ENCODE measurements around the gene KCNQ5. TPM values are rescaled to one million over a fixed set of nuclear protein-coding genes. Genes with fewer than 3 reads are reported as not detected.
"Not testable (repeated sequence)": the region's sequence is repeated elsewhere in the genome, so short reads cannot be mapped to it uniquely, and the experiment has no call there.

The KCNQ5 gene
- total RNA-seq, 1 experiment from 2014 or later: 17.8 TPM

DNA sequence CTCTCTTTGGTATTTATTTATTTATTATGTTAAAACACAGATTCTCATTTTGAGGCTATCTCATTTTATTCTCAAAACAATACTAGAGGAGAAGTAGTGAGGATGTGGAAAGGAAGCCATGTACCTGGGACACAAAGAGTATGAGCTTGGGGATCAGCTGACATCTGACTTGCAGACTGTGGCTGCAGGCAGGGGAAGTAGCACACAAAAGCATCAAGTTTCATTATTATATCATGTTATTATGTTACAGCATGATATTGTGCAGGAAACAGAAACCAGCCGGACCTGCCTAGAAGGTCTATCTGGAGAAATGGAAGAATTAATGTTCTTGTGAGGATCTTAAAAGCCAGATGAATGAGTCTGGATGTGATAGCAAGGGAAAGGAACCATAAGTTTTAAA lies 355.2 kb downstream of the KCNQ5 start:
- Histone ChIP-seq H3K9me3 (ENCODE audit: low read depth, low read length, poor library complexity, severe bottlenecking) (no peaks in the 10 kb centered on the region), H3K4me1 (ENCODE audit: insufficient read depth, low read length, poor library complexity, severe bottlenecking) (peaks cover 15% of the 10 kb centered on the region), H3K27me3 (replicated peaks; ENCODE audit: insufficient read depth, low read depth, low read length, poor library complexity) (no peaks in the 10 kb centered on the region), H3K36me3 (ENCODE audit: insufficient read depth, low read length, poor library complexity, severe bottlenecking) (no peaks in the 10 kb centered on the region), H3K27ac (ENCODE audit: low read depth, low read length, poor library complexity, severe bottlenecking) (no peak overlapping the region), H3K4me3 (ENCODE audit: low read depth, low read length, poor library complexity, severe bottlenecking) (no peak overlapping the region)
- CTCF ChIA-PET: no interaction called here
- TF ChIP-seq, protein P1, sequence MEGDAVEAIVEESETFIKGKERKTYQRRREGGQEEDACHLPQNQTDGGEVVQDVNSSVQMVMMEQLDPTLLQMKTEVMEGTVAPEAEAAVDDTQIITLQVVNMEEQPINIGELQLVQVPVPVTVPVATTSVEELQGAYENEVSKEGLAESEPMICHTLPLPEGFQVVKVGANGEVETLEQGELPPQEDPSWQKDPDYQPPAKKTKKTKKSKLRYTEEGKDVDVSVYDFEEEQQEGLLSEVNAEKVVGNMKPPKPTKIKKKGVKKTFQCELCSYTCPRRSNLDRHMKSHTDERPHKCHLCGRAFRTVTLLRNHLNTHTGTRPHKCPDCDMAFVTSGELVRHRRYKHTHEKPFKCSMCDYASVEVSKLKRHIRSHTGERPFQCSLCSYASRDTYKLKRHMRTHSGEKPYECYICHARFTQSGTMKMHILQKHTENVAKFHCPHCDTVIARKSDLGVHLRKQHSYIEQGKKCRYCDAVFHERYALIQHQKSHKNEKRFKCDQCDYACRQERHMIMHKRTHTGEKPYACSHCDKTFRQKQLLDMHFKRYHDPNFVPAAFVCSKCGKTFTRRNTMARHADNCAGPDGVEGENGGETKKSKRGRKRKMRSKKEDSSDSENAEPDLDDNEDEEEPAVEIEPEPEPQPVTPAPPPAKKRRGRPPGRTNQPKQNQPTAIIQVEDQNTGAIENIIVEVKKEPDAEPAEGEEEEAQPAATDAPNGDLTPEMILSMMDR (conservative IDR thresholded peaks at IDR 0.05; ENCODE audit: low read depth, low read length): no peak
- TF ChIP-seq EZH2 (IDR thresholded peaks at IDR 0.05; ENCODE audit: borderline replicate concordance, low read depth, low read length, poor library complexity, severe bottlenecking): no peak
- POLR2A ChIA-PET (ENCODE audit: low non-redundant PET): no interaction called here
- intact Hi-C loops (cut with micrococcal nuclease; ENCODE audit: unreplicated experiment): no loop called here
- no peak for DNase-seq (ENCODE audit: low spot score)
- no TSS peak for BruUV-seq (replicated peaks)

DNA sequence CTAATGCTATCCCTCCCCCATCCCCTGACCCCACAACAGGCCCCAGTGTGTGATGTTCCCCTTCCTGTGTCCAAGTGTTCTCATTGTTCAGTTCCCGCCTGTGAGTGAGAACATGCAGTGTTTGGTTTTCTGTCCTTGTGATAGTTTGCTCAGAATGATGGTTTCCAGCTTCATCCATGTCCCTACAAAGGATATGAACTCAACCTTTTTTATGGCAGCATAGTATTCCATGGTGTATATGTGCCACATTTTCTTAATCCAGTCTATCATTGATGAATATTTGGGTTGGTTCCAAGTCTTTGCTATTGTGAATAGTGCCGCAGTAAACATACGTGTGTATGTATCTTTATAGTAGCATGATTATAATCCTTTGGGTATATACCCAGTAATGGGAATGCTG lies 356.9 kb downstream of the KCNQ5 start:
- H3K4me3 ChIP-seq (ENCODE audit: low read depth, low read length, poor library complexity, severe bottlenecking); intact Hi-C loops (cut with micrococcal nuclease; ENCODE audit: unreplicated experiment); H3K27me3 ChIP-seq (replicated peaks; ENCODE audit: insufficient read depth, low read depth, low read length, poor library complexity); CTCF ChIA-PET; DNase-seq (ENCODE audit: low spot score); H3K36me3 ChIP-seq (ENCODE audit: insufficient read depth, low read length, poor library complexity, severe bottlenecking); BruUV-seq (replicated peaks); H3K27ac ChIP-seq (ENCODE audit: low read depth, low read length, poor library complexity, severe bottlenecking); POLR2A ChIA-PET (ENCODE audit: low non-redundant PET); H3K9me3 ChIP-seq (ENCODE audit: low read depth, low read length, poor library complexity, severe bottlenecking): not testable (repeated sequence)
- peaks cover 15% of the 10 kb centered on the region for H3K4me1 ChIP-seq (ENCODE audit: insufficient read depth, low read length, poor library complexity, severe bottlenecking)

DNA sequence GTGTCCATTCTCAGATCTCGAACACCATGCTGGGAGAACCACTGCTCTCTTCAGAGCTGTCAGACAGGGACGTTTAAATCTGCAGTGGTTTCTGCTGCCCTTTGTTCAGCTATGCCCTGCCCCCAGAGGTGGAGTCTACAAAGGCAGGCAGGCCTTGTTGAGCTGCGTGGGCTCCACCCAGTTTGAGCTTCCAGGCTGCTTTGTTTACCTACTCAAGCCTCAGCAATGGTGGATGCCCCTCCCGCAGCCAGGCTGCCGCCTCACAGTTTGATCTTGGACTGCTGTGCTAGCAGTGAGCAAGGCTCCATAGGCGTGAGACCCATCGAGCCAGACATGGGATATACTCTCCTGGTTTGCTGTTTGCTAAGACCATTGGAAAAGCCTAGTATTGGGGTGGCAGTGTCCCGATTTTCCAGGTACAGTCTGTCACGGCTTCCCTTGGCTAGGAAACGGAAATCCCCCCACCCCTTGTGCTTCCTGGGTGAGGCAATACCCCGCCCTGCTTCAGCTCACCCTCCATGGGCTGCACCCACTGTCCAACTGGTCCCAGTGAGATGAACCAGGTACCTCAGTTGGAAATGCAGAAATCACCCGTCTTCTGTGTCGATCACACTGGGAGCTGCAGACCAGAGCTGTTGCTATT lies 362.4 kb downstream of the KCNQ5 start:
- H3K27ac ChIP-seq (ENCODE audit: low read depth, low read length, poor library complexity, severe bottlenecking); BruUV-seq (replicated peaks); CTCF ChIA-PET; H3K4me3 ChIP-seq (ENCODE audit: low read depth, low read length, poor library complexity, severe bottlenecking); H3K4me1 ChIP-seq (ENCODE audit: insufficient read depth, low read length, poor library complexity, severe bottlenecking); DNase-seq (ENCODE audit: low spot score); intact Hi-C loops (cut with micrococcal nuclease; ENCODE audit: unreplicated experiment); POLR2A ChIA-PET (ENCODE audit: low non-redundant PET); H3K36me3 ChIP-seq (ENCODE audit: insufficient read depth, low read length, poor library complexity, severe bottlenecking); H3K9me3 ChIP-seq (ENCODE audit: low read depth, low read length, poor library complexity, severe bottlenecking); H3K27me3 ChIP-seq (replicated peaks; ENCODE audit: insufficient read depth, low read depth, low read length, poor library complexity): not testable (repeated sequence)

DNA sequence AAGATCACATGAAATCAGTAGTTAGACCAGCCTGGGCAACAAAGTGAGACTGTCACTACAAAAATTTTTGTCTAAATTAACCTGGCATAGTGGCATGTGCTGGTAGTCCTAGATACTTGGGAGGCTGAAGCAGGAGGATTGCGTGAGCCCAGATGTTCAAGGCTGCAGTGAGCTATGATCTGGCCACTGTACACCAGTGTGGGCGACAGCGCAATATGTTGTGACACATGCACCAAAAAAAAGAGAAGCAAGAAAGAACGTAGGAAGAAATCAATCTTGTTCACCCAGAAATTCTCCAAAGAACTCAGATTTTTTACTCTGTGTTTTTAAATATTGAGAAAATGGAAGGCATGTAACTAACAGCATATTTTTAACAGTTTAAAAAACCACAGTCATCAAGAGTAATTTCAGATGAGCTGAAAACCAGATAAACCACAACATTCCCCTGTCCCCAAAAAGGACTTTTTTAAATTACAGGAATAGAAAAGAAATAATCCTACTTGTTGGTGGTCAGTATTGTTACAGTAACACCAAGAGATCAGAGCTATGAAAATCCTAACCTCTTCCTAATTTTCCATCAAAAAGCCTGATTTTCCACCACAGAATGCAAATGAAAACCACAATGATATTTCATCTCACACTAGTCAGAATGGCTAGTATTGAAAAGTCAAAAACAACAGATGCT lies 363.3 kb downstream of the KCNQ5 start:
- H3K27me3 ChIP-seq (replicated peaks; ENCODE audit: insufficient read depth, low read depth, low read length, poor library complexity): no peaks in the 10 kb centered on the region
- no peak overlapping the region for H3K27ac ChIP-seq (ENCODE audit: low read depth, low read length, poor library complexity, severe bottlenecking)
- intact Hi-C loops (cut with micrococcal nuclease; ENCODE audit: unreplicated experiment): no loop called here
- H3K9me3 ChIP-seq (ENCODE audit: low read depth, low read length, poor library complexity, severe bottlenecking): no peaks in the 10 kb centered on the region
- ChIA-PET POLR2A (ENCODE audit: low non-redundant PET) (no interaction called here), CTCF (no interaction called here)
- no peaks in the 10 kb centered on the region for H3K36me3 ChIP-seq (ENCODE audit: insufficient read depth, low read length, poor library complexity, severe bottlenecking)
- no peak overlapping the region for H3K4me3 ChIP-seq (ENCODE audit: low read depth, low read length, poor library complexity, severe bottlenecking)
- TF ChIP-seq, protein P1 (conservative IDR thresholded peaks at IDR 0.05; ENCODE audit: low read depth, low read length): no peak
- no peak for TF ChIP-seq EZH2 (IDR thresholded peaks at IDR 0.05; ENCODE audit: borderline replicate concordance, low read depth, low read length, poor library complexity, severe bottlenecking)
- no TSS peak for BruUV-seq (replicated peaks)
- no peak for DNase-seq (ENCODE audit: low spot score)
- no peaks in the 10 kb centered on the region for H3K4me1 ChIP-seq (ENCODE audit: insufficient read depth, low read length, poor library complexity, severe bottlenecking)
